Kidney (tissue), 14 donors: Measurements from ENCODE around the gene PFKFB4. TPM values are rescaled to one million over a fixed set of nuclear protein-coding genes. Genes with fewer than 3 reads are reported as not detected.

Experiments used
- DNase-seq, 5 donors: peaks; one replicate each; pipeline ENCODE4 v3.0.0-alpha.2; 2013 to 2020
- FAIRE-seq: peaks from 2 replicates; lab custom pipeline; 2012; peaks lifted over from hg19 to GRCh38; lab: Jason Lieb, UNC
- H3K27ac ChIP-seq, 2 donors: one replicate each; pipeline ENCODE4 v1.7.0; 2013; ENCODE audit warnings: low read depth in 2 of 2, low read length in 2 of 2, inconsistent platforms in 1 of 2
- H3K27me3 ChIP-seq: one replicate; pipeline ENCODE4 v1.7.1; 2013; ENCODE audit warnings: low read length, inconsistent platforms; ENCODE audit not compliant: control insufficient read depth, insufficient read depth
- H3K36me3 ChIP-seq, 3 donors: one replicate each; pipeline versions ENCODE4 v1.7.0 to v1.7.1; 2013; ENCODE audit warnings: low read length in 3 of 3, control low read depth in 1 of 3, inconsistent platforms in 1 of 3; ENCODE audit not compliant: insufficient read depth in 3 of 3, control insufficient read depth in 2 of 3
- H3K4me1 ChIP-seq, 3 donors: one replicate each; pipeline versions ENCODE4 v1.7.0 to v1.7.1; 2013; ENCODE audit warnings: low read length in 3 of 3, inconsistent platforms in 1 of 3, low read depth in 1 of 3; ENCODE audit not compliant: control insufficient read depth in 2 of 3, insufficient read depth in 2 of 3
- H3K4me3 ChIP-seq, 3 donors: one replicate each; pipeline versions ENCODE4 v1.7.0 to v1.8.1; 2013; ENCODE audit warnings: low read length in 3 of 3, control low read depth in 1 of 3, inconsistent platforms in 1 of 3
- H3K9ac ChIP-seq, 3 donors: one replicate each; pipeline versions ENCODE4 v1.7.0 to v1.7.1; 2013; ENCODE audit warnings: low read length in 3 of 3, control low read depth in 1 of 3, inconsistent platforms in 1 of 3
- H3K9me3 ChIP-seq, 3 donors: one replicate each; pipeline versions ENCODE4 v1.7.0 to v1.7.1; 2013; ENCODE audit warnings: low read length in 3 of 3, control low read depth in 1 of 3, inconsistent platforms in 1 of 3; ENCODE audit not compliant: control insufficient read depth in 2 of 3, insufficient read depth in 1 of 3
- CTCF ChIP-seq: IDR thresholded peaks from 3 replicates; pipeline ENCODE4 v1.5.1; 2012; ENCODE audit warnings: mild to moderate bottlenecking, moderate library complexity, borderline replicate concordance; ENCODE audit not compliant: insufficient read depth; ENCODE audit errors: extremely low read depth
- intact Hi-C: fragments of 100-400 bp; cut with DNase I; formaldehyde crosslinking; loops from one replicate; pipeline ENCODE4 v1.11.1; 2022
- polyA plus RNA-seq: library from polyadenylated mRNA; stranded (reverse); fragments of 350-450 nt; fragmentation: Illumina TruSeq; extraction: RNeasy Lipid Tissue Mini Kit (QIAGEN cat#74804); gene quantifications from one replicate; pipeline ENCODE4 v1.2.3, GENCODE V29; 2014; ENCODE audit warnings: low read depth, low replicate concordance; ENCODE audit not compliant: insufficient read depth
- total RNA-seq: library from RNA; stranded (reverse); fragmentation: NEBNext Ultra II Directional; extraction: Animal tissue kit (Norgen Biotek cat#: 25700); gene quantifications from one replicate; pipeline ENCODE4 v1.2.1, GENCODE V29; 2021
- donor health status: control.
- donor health status: control.
- donor health status: control.
- donor health status: control.
- donor health status: control.
- donor health status: DM: yes; HTN: yes; CAD: no.
- donor health status: Normal renal cell carcinoma (clear cell type).

Gene PFKFB4
- total and polyA plus RNA-seq, 2 donors from 2014 or later, result 2.1 to 4.6 TPM

DNA sequence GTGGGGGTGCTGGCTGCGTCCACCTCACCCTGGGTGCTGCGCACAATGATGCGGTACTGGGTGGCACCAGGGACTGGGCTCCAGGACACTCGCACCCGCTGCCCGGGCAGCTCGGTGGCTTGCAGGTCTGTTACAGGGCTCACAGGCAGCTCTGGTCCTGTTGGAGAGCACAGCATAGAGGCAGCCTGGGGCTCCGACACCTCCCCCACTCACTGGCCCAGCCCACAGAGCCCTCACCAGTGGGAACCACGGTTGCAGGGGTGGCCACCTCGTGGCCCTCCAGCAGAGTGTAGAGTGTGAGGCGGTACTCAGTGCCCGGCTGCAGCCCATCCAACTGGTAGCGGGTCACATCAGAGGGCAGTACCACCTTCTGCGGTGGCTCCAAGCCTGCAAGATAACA lies 34.8 kb upstream of the PFKFB4 start:
- FAIRE-seq, result no peak
- intact Hi-C loops, result no loop called here
- H3K4me3 ChIP-seq, result no peak overlapping the region
- no peak for TF ChIP-seq CTCF
- H3K4me1 ChIP-seq, result no peaks in the 10 kb centered on the region
- H3K9me3 ChIP-seq, result no peaks in the 10 kb centered on the region
- no peaks in the 10 kb centered on the region for H3K27me3 ChIP-seq
- no peak overlapping the region for H3K27ac ChIP-seq
- H3K36me3 ChIP-seq, result no peaks in the 10 kb centered on the region
- no peak overlapping the region for H3K9ac ChIP-seq
- DNase-seq, result no peak

GRCh38 chr3:48588230-48588629 lies 31.6 kb upstream of the PFKFB4 start:
- H3K27me3 ChIP-seq, result no peaks in the 10 kb centered on the region
- H3K36me3 ChIP-seq, result no peaks in the 10 kb centered on the region
- no peak overlapping the region for H3K4me3 ChIP-seq
- no peak for TF ChIP-seq CTCF
- no peak overlapping the region for H3K9ac ChIP-seq
- H3K4me1 ChIP-seq, result no peaks in the 10 kb centered on the region
- FAIRE-seq (no peak), DNase-seq (no peak)
- H3K9me3 ChIP-seq, result no peaks in the 10 kb centered on the region
- no peak overlapping the region for H3K27ac ChIP-seq
- intact Hi-C loops, result no loop called here

GRCh38 chr3:48587686-48588085 lies 31.1 kb upstream of the PFKFB4 start:
- FAIRE-seq (no peak), DNase-seq (no peak)
- no peak for TF ChIP-seq CTCF
- no peaks in the 10 kb centered on the region for H3K36me3 ChIP-seq
- no peak overlapping the region for H3K9ac ChIP-seq
- no peaks in the 10 kb centered on the region for H3K27me3 ChIP-seq
- intact Hi-C loops, result no loop called here
- H3K4me1 ChIP-seq, result no peaks in the 10 kb centered on the region
- no peak overlapping the region for H3K27ac ChIP-seq
- H3K4me3 ChIP-seq, result no peak overlapping the region
- H3K9me3 ChIP-seq, result no peaks in the 10 kb centered on the region

- no peaks in the 10 kb centered on the region for H3K36me3 ChIP-seq
- no peak overlapping the region for H3K27ac ChIP-seq
- H3K4me1 ChIP-seq, result no peaks in the 10 kb centered on the region
- intact Hi-C loops, result no loop called here
- no peak for TF ChIP-seq CTCF
- FAIRE-seq (no peak), DNase-seq (no peak)
- no peak overlapping the region for H3K4me3 ChIP-seq
- no peaks in the 10 kb centered on the region for H3K9me3 ChIP-seq
- H3K27me3 ChIP-seq, result no peaks in the 10 kb centered on the region
- H3K9ac ChIP-seq, result no peak overlapping the region
Measured at GRCh38 chr3:48585411-48585810, 28.8 kb upstream of the PFKFB4 start.
